Measurements from ENCODE around the gene ATP9A.

The ATP9A gene

DNA sequence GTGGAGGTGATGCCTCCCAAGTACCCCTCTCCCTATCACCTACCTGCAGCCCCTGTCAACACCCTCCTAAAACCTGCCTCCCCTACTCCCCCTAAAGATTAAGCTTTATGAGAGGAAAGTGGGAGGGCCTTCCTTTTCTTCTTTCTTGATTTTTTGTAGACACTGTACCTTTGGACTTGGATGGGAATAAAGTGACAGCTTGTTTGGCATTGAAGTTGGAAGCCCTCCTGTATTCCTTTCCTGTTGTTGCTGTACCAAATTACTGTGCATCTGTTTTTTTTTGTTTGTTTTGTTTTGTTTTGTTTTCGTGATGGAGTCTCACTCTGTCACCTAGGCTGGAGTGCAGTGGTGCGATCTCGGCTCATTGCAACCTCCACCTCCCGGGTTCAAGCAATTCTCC, 126.3 kb downstream of the ATP9A start:
- TF ChIP-seq, protein P1, sequence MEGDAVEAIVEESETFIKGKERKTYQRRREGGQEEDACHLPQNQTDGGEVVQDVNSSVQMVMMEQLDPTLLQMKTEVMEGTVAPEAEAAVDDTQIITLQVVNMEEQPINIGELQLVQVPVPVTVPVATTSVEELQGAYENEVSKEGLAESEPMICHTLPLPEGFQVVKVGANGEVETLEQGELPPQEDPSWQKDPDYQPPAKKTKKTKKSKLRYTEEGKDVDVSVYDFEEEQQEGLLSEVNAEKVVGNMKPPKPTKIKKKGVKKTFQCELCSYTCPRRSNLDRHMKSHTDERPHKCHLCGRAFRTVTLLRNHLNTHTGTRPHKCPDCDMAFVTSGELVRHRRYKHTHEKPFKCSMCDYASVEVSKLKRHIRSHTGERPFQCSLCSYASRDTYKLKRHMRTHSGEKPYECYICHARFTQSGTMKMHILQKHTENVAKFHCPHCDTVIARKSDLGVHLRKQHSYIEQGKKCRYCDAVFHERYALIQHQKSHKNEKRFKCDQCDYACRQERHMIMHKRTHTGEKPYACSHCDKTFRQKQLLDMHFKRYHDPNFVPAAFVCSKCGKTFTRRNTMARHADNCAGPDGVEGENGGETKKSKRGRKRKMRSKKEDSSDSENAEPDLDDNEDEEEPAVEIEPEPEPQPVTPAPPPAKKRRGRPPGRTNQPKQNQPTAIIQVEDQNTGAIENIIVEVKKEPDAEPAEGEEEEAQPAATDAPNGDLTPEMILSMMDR (conservative IDR thresholded peaks at IDR 0.05; ENCODE audit: low read depth, low read length), result no peak
- DNase-seq (ENCODE audit: low read depth), result no peak
- H3K4me3 ChIP-seq (ENCODE audit: low read depth, low read length), result no peak overlapping the region

DNA sequence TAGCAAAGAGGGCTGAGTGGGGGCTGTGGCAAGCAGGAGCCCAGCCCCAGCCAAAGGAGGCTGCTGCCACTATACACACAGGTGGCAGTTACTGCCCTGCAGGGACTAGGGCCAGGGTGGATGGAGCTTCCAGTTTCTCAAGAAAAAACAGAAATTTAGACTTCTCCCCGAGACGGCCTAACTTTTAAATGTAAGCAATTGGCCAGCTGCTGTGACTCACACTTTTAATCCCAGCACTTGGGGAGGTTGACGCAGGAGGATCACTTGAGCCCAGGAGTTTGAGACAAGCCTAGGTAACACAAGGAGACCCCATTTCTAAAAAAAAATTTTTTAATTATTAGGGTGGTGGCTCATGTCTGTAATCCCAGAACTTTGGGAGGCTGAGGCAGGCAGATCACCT, 127.4 kb downstream of the ATP9A start:
- TF ChIP-seq, protein P1 (conservative IDR thresholded peaks at IDR 0.05; ENCODE audit: low read depth, low read length), result no peak
- no peak overlapping the region for H3K4me3 ChIP-seq (ENCODE audit: low read depth, low read length)
- DNase-seq (ENCODE audit: low read depth), result peak; percentile 36

DNA sequence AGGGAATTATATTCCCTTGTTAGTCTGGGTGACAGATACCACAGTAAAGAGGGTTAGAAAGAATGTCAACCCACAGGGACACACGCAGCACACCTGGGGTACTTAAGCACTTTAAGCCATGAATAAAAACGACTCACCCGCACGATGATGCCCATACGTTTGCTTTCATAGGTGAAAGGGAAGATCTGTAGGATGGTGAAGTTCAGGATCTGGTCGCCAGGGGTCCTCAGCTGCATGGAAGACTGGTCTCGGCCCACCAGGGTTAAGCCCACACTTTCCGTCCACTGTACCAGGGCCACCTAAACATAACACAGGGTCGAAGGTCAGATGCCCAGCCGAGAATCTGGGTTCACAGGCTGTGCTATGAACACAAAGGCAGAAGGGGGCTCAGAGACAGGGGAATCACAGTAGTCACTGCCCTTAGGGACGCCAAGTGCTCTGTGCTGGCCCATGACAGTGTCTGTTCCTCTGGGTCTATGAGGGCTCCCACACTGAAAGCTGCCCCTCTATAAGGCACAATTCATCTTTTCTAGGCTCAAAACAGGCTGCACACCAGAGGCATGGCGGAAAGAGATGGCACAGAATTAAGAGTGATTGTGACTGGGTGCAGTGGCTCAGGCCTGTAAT, 128.9 kb downstream of the ATP9A start:
- peak; percentile 80 for DNase-seq (ENCODE audit: low read depth)
- H3K4me3 ChIP-seq (ENCODE audit: low read depth, low read length), result no peak overlapping the region
- TF ChIP-seq, protein P1 (conservative IDR thresholded peaks at IDR 0.05; ENCODE audit: low read depth, low read length), result peak; percentile 95

DNA sequence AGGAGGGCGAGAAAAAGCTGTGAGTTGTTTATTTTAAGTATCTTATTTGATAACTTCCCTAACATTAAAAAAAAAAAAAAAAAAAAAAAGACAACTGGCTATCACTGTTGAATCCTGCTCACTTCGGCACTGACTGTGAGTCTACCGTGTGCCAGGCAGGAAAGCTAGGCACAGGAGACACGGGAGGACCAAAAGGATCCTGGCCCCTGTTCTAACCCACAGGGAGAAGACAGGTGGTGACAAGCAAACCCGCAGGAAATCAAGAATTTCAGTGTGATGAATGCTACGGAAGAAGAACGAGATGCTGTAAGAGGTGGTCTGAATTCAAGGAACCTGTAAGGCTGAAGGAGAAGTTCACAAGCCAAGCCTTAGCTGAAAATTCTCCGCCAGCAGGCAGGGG, 130.9 kb downstream of the ATP9A start:
- TF ChIP-seq, protein P1 (conservative IDR thresholded peaks at IDR 0.05; ENCODE audit: low read depth, low read length), result no peak
- no peak overlapping the region for H3K4me3 ChIP-seq (ENCODE audit: low read depth, low read length)
- no peak for DNase-seq (ENCODE audit: low read depth)

DNA sequence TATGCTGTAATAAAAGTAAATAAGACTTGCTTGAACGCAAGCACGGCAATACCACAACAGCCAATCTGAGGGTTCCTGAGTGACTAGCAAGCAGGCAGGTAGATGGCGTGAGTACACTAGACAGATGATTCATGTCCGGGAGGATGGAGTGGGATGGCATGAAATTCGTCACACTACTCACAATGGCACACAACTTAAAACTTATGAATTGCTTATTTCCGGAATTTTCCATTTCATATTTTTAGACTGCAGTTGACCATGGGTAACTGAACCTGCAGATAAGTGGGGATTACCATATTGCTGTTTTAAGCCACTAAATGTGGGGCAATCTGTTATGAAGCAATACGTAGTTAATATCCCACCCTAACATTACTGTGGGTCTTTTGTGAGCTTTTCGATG, 132.1 kb downstream of the ATP9A start:
- H3K4me3 ChIP-seq (ENCODE audit: low read depth, low read length), result no peak overlapping the region
- DNase-seq (ENCODE audit: low read depth), result no peak
- TF ChIP-seq, protein P1 (conservative IDR thresholded peaks at IDR 0.05; ENCODE audit: low read depth, low read length), result no peak

DNA sequence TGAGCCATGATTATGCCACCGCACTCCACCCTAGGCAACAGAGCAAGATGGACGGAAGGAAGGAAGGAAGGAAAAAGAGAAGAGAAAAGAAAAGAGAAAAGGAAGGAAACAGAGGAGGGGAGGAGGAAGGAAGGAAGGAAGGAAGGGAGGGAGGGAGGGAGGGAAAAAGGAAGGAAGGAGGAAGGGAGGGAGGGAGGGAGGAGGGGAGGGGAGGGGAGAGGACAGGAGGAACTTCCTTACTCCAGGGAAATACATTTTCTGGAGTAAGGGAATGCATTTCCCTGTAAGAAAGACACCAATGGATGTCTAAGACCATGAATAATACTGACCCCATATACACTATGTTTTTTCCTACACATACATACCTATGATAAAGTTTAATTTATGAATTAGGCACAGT, 132.5 kb downstream of the ATP9A start:
- no peak for DNase-seq (ENCODE audit: low read depth)
- no peak overlapping the region for H3K4me3 ChIP-seq (ENCODE audit: low read depth, low read length)
- TF ChIP-seq, protein P1 (conservative IDR thresholded peaks at IDR 0.05; ENCODE audit: low read depth, low read length), result no peak

DNA sequence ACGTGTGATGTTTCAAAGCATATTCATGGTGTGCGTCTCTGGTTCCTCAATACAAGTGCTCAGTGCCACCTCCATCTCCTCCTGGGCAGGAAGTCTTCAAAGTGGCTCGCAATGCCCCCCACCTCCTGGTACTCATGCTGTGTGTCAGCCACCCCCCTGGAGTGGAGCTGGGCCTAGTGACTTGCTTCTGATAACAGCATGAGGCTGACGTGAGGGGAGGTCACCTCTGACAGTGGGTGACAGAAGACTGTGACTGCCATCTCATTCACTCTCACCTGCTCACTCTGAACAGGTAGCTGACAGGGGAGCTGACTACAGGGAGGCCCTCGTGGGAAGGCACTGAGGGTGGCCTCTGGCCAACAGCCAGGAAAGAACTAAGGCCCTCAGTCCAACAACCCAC, 133.3 kb downstream of the ATP9A start:
- TF ChIP-seq, protein P1 (conservative IDR thresholded peaks at IDR 0.05; ENCODE audit: low read depth, low read length), result no peak
- no peak overlapping the region for H3K4me3 ChIP-seq (ENCODE audit: low read depth, low read length)
- DNase-seq (ENCODE audit: low read depth), result no peak

Data from choroid plexus epithelial cell (primary cell).